GM23248 (cell line): ENCODE measurements around the gene KLHL8.

Experiments used
- EZH2 ChIP-seq: fragments of 200-600 bp; sonication (generic); IDR thresholded peaks from 2 replicates; pipeline ENCODE4 v1.6.1; 2018; ENCODE audit warnings: antibody characterized with exemption, mild to moderate bottlenecking; ENCODE audit not compliant: insufficient read depth, poor library complexity, severe bottlenecking
- EZH2phosphoT487 ChIP-seq: fragments of 200-600 bp; sonication (generic); IDR thresholded peaks from 2 replicates; pipeline ENCODE4 v1.6.1; 2018; ENCODE audit warnings: antibody characterized with exemption, moderate library complexity, mild to moderate bottlenecking, low read depth; ENCODE audit not compliant: insufficient read depth

GRCh38 chr4:87241336-87241735 lies 20.9 kb upstream of the KLHL8 start:
- no peak for TF ChIP-seq EZH2
- no peak for TF ChIP-seq EZH2phosphoT487
